ENCODE measurements around the gene SPPL2C. TPM values are rescaled to one million over a fixed set of nuclear protein-coding genes. Genes with fewer than 3 reads are reported as not detected.

Gene SPPL2C
- total and polyA plus RNA-seq, 10 of the 15 experiments (the other 5 are each of a cell fraction or from before 2014, with no cell fraction given): not detected

DNA sequence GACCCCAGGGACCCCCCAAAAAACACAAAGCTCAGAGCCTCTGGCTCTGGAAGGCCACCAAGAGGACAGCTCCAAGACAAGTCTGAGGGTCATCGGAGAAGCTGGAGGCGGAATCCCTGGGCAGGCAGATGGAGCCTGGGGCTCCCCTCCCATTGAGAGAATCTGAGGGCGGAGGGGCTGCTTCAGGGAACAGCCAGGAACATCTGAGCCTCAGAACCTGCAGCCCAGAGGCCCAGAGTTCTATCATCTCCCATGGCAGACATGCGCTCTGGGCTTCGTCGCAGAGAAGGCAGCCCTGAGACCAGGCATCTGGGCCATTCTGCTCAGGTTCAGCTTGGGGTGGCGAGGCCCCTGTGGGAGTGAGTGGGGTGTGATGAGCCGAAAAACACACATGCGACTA lies 7.1 kb upstream of the SPPL2C start:
- RAD21 ChIA-PET (ENCODE audit: unreplicated experiment): no interaction called here
- FAIRE-seq: no peak

DNA sequence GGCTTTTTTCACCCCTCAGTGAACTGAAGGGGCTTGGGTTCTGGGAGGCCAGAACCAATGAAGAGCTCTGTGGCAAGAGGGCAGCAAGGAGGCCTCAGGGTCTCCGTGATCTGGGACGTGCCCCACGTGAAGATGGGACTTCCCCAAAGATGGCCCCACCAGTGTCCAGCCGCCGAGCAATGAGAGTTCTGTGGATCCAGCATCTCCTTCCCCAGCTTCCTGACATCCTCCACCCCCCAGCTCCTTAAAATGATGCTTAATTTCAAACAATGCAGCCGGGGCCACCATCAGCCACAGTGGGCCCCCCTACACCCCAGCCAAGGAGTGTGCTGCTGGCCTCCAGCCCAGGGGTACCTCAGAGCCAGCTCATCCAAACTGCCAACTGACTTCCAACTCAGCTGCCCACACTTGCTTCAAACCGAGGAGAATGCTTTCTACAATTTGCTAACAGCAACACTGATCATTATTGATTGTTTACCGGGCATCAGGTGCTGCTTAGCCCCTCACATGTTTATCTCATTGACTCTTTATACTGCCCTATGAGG lies 5.9 kb upstream of the SPPL2C start:
- intact Hi-C loops (cut with micrococcal nuclease; ENCODE audit: unreplicated experiment): loop anchor here (10.0 kb wide), 1 partner anchor 624 kb away; no protein-coding TSS in a partner anchor
- no peaks in the 10 kb centered on the region for H4K20me1 ChIP-seq (ENCODE audit: control insufficient read depth, insufficient read depth)
- ChIA-PET RAD21 (ENCODE audit: unreplicated experiment) (interaction anchor here (0.6 kb wide), 1 partner anchor 158 kb away, joined by 3 read pairs; no protein-coding TSS in a partner anchor), SMC1A (ENCODE audit: uncharacterized antibody, unreplicated experiment) (interaction anchor here (1.2 kb wide), 1 partner anchor 158 kb away, joined by 3 read pairs; no protein-coding TSS in a partner anchor), CTCF (interaction anchor here (1.0 to 2.7 kb wide), 3 partner anchors 11 to 191 kb away, joined by 3 to 10 read pairs (median 3); no protein-coding TSS in a partner anchor), POLR2A (no interaction called here)
- no peak overlapping the region for H3K9ac ChIP-seq (ENCODE audit: control insufficient read depth, insufficient read depth, low read length)
- BruUV-seq (replicated peaks): no TSS peak
- in situ Hi-C loops (cut with MboI): loop anchor here (25.0 kb wide), 1 partner anchor 427 kb away; no protein-coding TSS in a partner anchor
- no peak overlapping the region for H3K4me3 ChIP-seq
- no peak overlapping the region for H3K4me2 ChIP-seq (ENCODE audit: control insufficient read depth, insufficient read depth)
- FAIRE-seq: no peak
- no peak for ATAC-seq
- H3K36me3 ChIP-seq (ENCODE audit: control insufficient read depth in 2 of 2, insufficient read depth in 2 of 2, low read length in 1 of 2): no peaks in the 10 kb centered on the region
- no peaks in the 10 kb centered on the region; a peak in 2 of 4 replicates for H3K27me3 ChIP-seq (replicated peaks in 1 of 2; ENCODE audit: control insufficient read depth in 2 of 2, insufficient read depth in 2 of 2, low read length in 1 of 2)
- DNase-seq (ENCODE audit: low read depth, low spot score): no peak
- H3K9me3 ChIP-seq (replicated peaks; ENCODE audit: control insufficient read depth, insufficient read depth, low read length): no peaks in the 10 kb centered on the region
- H2AFZ ChIP-seq (ENCODE audit: control insufficient read depth, low read depth, low read length): no peak overlapping the region
- no peaks in the 10 kb centered on the region for H3K79me2 ChIP-seq (ENCODE audit: control insufficient read depth, insufficient read depth, low read length)
- WGBS (ENCODE audit: insufficient coverage, insufficient replicate concordance, low lambda C conversion rate, missing lambda C conversion rate): 11% methylated on average over 8 of the region's 8 CpGs
- no peak overlapping the region for H3K27ac ChIP-seq (ENCODE audit: control insufficient read depth, insufficient read depth)
- no peaks in the 10 kb centered on the region for H3K4me1 ChIP-seq (ENCODE audit: control insufficient read depth, insufficient read depth, low read length)
- TF ChIP-seq, protein P1, sequence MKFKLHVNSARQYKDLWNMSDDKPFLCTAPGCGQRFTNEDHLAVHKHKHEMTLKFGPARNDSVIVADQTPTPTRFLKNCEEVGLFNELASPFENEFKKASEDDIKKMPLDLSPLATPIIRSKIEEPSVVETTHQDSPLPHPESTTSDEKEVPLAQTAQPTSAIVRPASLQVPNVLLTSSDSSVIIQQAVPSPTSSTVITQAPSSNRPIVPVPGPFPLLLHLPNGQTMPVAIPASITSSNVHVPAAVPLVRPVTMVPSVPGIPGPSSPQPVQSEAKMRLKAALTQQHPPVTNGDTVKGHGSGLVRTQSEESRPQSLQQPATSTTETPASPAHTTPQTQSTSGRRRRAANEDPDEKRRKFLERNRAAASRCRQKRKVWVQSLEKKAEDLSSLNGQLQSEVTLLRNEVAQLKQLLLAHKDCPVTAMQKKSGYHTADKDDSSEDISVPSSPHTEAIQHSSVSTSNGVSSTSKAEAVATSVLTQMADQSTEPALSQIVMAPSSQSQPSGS (IDR thresholded peaks at IDR 0.05; ENCODE audit: low read length): no peak
- TF ChIP-seq DPF2 (IDR thresholded peaks at IDR 0.05): no peak
- TF ChIP-seq, protein P2, sequence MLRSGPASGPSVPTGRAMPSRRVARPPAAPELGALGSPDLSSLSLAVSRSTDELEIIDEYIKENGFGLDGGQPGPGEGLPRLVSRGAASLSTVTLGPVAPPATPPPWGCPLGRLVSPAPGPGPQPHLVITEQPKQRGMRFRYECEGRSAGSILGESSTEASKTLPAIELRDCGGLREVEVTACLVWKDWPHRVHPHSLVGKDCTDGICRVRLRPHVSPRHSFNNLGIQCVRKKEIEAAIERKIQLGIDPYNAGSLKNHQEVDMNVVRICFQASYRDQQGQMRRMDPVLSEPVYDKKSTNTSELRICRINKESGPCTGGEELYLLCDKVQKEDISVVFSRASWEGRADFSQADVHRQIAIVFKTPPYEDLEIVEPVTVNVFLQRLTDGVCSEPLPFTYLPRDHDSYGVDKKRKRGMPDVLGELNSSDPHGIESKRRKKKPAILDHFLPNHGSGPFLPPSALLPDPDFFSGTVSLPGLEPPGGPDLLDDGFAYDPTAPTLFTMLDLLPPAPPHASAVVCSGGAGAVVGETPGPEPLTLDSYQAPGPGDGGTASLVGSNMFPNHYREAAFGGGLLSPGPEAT (IDR thresholded peaks at IDR 0.05; ENCODE audit: low read depth): no peak
- TF ChIP-seq ZNF217 (IDR thresholded peaks at IDR 0.05): no peak
- no peak for TF ChIP-seq BHLHE40 (IDR thresholded peaks at IDR 0.05; ENCODE audit: borderline replicate concordance in 1 of 2, low read depth in 2 of 2, low read length in 1 of 2)
- TF ChIP-seq, protein P3, sequence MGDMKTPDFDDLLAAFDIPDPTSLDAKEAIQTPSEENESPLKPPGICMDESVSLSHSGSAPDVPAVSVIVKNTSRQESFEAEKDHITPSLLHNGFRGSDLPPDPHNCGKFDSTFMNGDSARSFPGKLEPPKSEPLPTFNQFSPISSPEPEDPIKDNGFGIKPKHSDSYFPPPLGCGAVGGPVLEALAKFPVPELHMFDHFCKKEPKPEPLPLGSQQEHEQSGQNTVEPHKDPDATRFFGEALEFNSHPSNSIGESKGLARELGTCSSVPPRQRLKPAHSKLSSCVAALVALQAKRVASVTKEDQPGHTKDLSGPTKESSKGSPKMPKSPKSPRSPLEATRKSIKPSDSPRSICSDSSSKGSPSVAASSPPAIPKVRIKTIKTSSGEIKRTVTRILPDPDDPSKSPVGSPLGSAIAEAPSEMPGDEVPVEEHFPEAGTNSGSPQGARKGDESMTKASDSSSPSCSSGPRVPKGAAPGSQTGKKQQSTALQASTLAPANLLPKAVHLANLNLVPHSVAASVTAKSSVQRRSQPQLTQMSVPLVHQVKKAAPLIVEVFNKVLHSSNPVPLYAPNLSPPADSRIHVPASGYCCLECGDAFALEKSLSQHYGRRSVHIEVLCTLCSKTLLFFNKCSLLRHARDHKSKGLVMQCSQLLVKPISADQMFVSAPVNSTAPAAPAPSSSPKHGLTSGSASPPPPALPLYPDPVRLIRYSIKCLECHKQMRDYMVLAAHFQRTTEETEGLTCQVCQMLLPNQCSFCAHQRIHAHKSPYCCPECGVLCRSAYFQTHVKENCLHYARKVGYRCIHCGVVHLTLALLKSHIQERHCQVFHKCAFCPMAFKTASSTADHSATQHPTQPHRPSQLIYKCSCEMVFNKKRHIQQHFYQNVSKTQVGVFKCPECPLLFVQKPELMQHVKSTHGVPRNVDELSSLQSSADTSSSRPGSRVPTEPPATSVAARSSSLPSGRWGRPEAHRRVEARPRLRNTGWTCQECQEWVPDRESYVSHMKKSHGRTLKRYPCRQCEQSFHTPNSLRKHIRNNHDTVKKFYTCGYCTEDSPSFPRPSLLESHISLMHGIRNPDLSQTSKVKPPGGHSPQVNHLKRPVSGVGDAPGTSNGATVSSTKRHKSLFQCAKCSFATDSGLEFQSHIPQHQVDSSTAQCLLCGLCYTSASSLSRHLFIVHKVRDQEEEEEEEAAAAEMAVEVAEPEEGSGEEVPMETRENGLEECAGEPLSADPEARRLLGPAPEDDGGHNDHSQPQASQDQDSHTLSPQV (IDR thresholded peaks at IDR 0.05): no peak
- no peak for TF ChIP-seq ZZZ3 (IDR thresholded peaks at IDR 0.05; ENCODE audit: control insufficient read depth, insufficient read length, low read depth)

More for the DNA sequence above, 7.1 kb upstream of the SPPL2C start:
- no peaks in the 10 kb centered on the region; a peak in 2 of 4 replicates for H3K27me3 ChIP-seq (replicated peaks in 1 of 2; ENCODE audit: control insufficient read depth in 2 of 2, insufficient read depth in 2 of 2, low read length in 1 of 2)
- H4K20me1 ChIP-seq (ENCODE audit: control insufficient read depth, insufficient read depth): no peaks in the 10 kb centered on the region
- H3K4me2 ChIP-seq (ENCODE audit: control insufficient read depth, insufficient read depth): no peak overlapping the region
- H3K36me3 ChIP-seq (ENCODE audit: control insufficient read depth in 2 of 2, insufficient read depth in 2 of 2, low read length in 1 of 2): no peaks in the 10 kb centered on the region
- H3K9ac ChIP-seq (ENCODE audit: control insufficient read depth, insufficient read depth, low read length): no peak overlapping the region
- no peak overlapping the region for H3K27ac ChIP-seq (ENCODE audit: control insufficient read depth, insufficient read depth)
- H3K4me3 ChIP-seq: no peak overlapping the region
- POLR2A ChIA-PET: no interaction called here
- intact Hi-C loops (cut with micrococcal nuclease; ENCODE audit: unreplicated experiment): loop anchor here (10.0 kb wide), 1 partner anchor 623 kb away; no protein-coding TSS in a partner anchor
- TF ChIP-seq NR2F1 (conservative IDR thresholded peaks at IDR 0.05) (no peak), TAF1 (IDR thresholded peaks at IDR 0.05; ENCODE audit: borderline replicate concordance, low read depth, low read length) (no peak)
- ATAC-seq (no peak), DNase-seq (ENCODE audit: low read depth, low spot score) (no peak)
- no TSS peak for BruUV-seq (replicated peaks)
- no peak overlapping the region for H2AFZ ChIP-seq (ENCODE audit: control insufficient read depth, low read depth, low read length)
- SMC1A ChIA-PET (ENCODE audit: uncharacterized antibody, unreplicated experiment): no interaction called here
- H3K79me2 ChIP-seq (ENCODE audit: control insufficient read depth, insufficient read depth, low read length): no peaks in the 10 kb centered on the region
- H3K9me3 ChIP-seq (replicated peaks; ENCODE audit: control insufficient read depth, insufficient read depth, low read length): no peaks in the 10 kb centered on the region
- in situ Hi-C loops (cut with MboI): loop anchor here (25.0 kb wide), 1 partner anchor 425 kb away; no protein-coding TSS in a partner anchor
- 37% methylated on average over 9 of the region's 9 CpGs for WGBS (ENCODE audit: insufficient coverage, insufficient replicate concordance, low lambda C conversion rate, missing lambda C conversion rate)
- no peaks in the 10 kb centered on the region for H3K4me1 ChIP-seq (ENCODE audit: control insufficient read depth, insufficient read depth, low read length)
- CTCF ChIA-PET: interaction anchor here (1.2 to 2.7 kb wide), 2 partner anchors 14 to 198 kb away, joined by 5 to 10 read pairs; no protein-coding TSS in a partner anchor
